Mesenteric fat pad (tissue), 1 donor: Measurements from ENCODE around the gene SH2D3C. TPM values are rescaled to one million over a fixed set of nuclear protein-coding genes. Genes with fewer than 3 reads are reported as not detected.
A peak's percentile ranks its signal among the peaks of the same experiment; 100 is the strongest.

ENCODE experiments used
- DNase-seq: peaks from one replicate; pipeline ENCODE4 v3.0.0-alpha.2; 2020; ENCODE audit warnings: low spot score
- total RNA-seq: library from RNA; stranded (reverse); fragmentation: NEBNext Ultra II Directional; extraction: Animal tissue kit (Norgen Biotek cat#: 25700); gene quantifications from one replicate; pipeline ENCODE4 v1.2.1, GENCODE V29; 2021
- donor health status: DM: yes; HTN: yes; CAD: no.

SH2D3C gene
- total RNA-seq, 1 donor from 2014 or later, result 28.1 TPM

DNA sequence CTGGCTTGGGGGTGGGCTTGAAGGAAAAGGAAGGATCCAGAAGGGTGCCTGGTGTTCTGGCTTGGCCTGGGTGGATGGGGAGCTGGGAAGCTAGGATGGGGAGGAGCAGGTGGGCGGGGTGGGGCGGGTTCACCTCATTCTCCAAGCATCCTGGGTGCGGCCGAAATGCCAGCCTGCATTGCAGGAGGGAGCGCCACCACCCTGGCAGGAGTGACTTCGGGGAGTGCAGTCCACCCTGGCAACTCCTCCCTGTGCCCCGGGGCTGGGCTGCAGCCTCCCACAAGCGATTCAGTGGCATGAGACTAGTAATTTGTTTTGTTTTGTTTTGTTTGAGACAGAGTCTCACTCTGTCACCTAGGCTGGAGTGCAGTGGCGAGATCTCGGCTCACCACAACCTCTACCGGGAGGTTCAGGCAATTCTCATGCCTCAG, 57.1 kb downstream of the SH2D3C start:
- no peak for DNase-seq

DNA sequence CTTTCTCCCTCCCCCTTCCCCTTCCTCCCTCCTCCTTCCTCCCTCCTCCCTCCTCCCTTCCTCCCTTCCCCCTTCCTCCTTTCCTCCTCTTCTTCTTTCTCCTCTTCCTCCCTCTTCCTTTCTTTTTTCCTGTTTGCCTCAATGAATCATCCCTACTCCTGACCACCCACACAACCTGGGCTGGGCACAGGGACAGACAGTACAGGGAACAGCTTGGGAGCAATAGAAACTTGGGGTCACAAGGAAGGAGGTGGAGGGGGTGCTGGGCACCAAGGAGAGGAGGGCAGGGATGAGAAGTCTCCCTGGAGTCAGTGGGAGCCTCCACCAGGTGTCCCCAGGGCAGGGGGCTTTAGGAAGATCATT, 57.6 kb downstream of the SH2D3C start:
- DNase-seq, result no peak

DNA sequence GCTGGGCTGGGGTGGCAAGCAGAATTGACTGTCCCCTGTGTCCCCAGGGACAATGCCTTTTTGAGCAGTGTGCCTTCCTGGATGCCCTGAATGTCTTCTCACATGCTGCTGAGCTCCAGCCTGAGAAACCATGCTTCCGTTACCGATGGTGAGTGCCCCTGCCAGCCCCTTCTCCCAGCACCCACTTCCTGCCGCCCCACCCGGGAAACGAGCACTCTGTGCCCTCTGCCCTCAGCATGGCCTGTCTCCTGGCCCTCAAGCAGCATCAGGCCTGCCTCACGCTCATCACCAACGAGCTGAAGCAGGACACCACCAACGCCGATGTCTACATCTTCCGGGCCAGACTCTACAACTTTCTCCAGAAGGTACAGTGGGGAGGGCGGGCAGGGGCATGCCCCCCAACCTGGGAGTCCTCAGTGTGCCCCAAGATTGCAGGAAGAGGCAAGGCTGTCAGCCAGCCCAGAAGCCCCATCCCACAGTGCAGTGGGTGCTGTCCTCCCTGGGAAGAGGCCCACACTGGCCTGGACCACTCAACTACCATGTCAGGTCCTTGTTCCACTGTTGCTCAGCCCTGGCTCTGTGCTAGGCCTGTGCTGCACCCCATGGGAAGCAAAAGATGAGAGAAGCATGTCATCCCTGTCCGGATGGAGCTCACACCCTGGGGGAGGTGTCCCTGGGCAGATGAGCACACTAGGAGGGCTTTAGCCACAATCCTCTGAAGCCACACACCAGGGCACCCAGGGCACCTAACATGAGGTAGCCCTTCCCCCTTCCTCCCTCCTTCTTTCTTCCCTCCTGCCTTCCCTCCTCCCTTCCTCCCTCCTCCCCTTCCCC, 58.2 kb downstream of the SH2D3C start:
- DNase-seq, result no peak

DNA sequence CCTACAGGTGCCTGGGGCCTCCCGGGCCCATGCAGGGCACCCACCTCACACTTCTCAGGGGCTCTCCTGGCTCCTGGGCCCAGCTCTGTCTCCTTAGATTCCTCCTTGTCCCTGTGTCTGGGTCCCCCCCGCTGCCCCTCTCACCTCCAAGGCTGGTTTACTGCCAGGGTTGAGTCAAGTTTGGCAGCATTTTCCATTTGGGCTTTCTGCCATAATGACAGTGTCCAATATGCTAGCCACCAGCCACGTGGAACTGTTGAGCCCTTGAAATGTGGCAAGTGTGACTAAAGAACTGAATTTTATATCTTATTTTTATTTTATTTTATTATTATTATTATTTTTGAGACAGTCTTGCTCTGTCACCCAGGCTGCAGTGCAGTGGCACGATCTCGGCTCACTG, 60.7 kb downstream of the SH2D3C start:
- no peak for DNase-seq

DNA sequence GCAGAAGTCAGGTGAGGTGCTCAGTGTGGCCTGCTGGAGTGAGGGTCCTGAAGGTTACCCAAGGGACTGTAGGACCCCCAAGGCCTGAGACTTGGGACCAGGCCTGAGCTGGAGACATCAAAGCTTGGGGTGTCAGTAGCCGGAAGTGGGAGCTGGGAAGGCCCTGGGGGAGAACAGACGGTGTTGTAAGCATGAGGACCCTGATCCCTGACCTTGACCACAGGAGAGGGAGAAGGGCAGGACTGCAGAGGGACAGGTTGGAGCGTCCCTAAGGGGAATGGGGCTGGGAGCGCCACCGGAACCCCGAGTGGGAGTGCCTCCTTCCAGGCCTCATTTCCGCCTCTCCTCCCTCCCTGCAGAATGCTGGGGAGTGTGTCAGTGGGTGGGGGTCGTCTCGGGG, 62.1 kb downstream of the SH2D3C start:
- DNase-seq, result no peak

DNA sequence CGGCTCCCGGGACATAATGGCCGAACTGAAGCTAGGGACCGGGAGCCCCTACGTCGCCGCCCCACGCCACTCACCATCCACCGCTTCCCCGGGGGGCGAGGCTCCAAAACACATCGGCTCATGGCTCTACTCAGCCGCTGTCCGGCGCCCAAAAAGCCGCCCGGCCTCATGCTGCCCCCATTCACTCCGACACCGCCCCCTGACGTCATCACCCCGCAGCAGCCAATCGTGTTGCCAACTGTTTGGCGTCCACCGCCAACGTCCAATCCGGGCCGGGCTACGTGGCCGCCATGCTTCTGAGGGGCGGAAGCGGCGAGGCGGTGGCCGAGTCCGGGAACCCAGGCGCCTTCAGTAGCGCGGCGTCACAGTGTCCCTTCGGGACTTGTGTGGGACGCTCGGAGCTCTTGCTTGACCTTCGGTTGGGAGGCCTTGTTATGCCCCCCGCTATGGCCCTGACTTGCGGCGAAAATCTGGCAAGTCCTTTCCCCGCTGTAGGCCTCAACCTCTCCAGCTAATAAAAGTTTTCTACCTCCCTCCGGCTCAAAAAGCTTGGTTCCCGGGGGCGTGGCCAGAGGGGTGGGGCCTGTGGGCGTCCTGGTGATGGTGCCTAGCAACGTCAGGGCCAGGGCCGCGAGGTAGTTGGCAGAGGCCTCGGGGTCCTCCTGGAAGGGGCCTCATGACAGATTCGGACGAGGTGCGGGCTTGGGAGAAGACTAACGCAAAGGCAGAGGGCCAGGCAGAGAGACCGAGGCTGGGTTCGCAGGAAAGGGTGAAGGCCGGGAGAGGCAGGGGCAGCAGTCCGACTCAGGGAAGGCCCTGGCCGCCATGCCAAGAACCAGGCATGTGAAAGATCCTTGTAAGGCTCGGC, 62.8 kb downstream of the SH2D3C start, which contains the start of the genes PTRH1 and TTC16:
Gene PTRH1 (minus strand): TSS at position 194 of the 868 bp plus-strand sequence. CDS start 24 bp downstream, at position 170.
Gene TTC16 (plus strand): TSS at position 610 of the 868 bp plus-strand sequence. CDS start 67 bp downstream, at position 677.
- DNase-seq, result peak; percentile 100

DNA sequence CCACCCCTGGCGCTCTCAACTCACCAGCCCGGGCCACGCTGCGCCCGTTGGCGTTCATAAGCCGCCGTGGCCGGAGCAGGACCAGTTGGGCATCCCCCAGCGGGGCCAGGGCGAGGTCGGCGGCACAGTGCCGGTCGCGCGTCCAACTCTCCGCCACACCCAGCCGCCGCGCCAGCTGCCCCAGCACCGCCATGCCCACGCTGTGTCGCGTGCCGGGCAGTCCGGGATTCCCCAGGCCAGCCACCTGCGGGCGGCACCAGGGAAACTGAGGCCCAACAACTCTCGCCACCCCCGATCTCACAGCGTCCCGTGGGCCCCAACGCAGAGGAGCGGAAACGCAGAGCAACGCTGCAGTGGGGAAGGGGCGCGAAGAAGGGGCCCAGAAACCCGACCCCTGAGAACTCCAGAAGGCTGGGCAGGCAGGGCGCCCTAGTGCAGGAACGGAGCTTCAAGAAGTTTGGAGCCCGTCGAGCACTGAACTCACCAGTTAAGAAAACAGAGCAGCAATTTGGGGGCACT, 63.5 kb downstream of the SH2D3C start:
- no peak for DNase-seq

DNA sequence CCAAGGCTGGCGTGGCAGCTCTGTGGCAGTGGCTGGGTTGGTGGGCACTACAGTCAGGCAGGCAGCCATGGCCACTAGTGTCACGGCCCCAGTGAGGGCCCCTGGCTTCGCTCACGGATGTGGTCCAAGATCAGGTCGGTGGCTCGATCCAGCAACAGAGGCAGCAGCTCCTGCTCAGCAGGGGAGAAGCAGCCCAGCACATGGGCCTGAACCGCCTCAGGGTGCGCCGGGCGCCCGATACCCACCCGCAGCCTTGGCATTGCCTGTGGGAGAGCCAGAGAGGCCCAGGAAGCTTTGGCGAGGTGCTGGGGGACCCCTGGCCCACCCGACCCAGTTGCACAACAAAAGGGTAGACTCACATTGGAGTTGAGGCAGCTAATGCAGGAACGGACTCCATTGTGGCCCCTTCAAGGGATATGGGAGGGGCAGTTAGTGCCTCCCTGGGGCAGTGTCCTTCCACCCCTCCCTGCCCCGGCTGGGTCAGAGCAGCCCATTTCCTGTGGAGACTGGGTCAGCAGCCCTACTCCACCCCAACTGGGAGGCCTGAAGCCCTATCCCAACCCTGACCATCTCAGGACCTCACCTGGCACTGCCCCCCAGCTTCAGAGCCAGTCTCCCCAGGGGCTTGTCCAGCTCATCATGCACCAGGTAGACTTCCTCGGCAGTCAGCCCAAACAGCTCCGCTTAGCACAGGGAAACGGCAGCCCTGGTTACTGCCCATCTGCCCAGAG, 64.3 kb downstream of the SH2D3C start:
- DNase-seq, result no peak

DNA sequence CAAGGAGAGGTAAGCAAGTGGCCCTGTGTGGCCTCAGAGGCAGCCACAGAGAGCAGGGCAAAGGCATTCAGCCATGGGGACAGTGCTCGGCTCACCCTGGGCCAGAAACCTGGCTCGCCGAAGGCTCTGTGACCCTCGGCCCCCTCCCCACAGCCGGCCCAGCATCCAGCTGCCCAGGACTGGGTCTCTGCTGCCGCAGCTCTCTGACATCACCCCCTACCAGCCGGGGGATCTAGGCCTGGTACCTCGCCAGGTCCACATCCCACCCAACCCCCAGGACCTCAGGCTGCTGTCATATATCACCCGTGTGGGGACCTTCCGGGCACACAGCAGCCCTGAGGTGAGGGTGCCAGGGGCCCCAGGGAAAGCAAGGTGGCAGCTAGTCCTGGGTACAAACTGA, 65.6 kb downstream of the SH2D3C start:
- no peak for DNase-seq

DNA sequence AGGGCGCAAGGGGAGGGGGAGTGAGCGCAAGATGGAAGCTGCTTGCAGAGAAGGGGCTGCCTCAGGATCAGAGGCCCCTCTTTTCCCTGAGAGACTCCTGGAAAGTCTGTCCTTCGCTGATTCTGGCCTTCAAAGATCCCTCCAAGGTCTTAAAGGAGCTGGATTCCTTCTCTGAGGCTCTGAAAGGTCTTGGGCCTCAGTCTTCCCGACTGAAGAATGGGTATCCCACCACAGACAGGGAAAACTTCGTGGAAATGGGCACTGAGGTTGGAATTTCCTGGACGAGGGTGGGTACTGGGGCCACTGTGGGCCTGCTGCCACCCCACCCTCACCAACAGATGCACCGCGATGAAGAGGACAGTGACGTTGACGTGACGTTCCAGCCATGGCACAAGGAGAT, 66.1 kb downstream of the SH2D3C start:
- DNase-seq, result no peak

DNA sequence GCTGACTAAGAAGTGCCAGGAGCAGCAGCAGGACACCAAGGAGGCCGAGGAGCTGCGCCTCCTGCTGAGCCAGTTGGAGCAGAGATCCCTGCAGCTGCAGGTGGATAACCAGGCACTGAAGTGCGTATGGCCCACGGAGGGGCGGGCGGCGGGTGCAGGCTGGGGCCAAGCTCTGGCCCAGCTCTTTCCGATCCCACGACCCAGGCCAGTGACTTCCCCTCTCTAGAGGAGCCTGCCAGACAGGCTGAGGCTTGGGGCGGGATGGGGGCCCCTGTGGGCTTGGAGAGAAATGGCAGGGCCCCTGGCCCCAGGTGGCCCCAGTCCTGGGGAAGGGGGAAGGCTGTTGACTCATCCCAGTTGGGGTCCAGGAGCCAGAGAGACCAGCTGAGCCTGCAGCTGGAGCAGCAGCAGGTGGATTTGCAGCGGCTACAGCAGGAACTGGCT, 66.6 kb downstream of the SH2D3C start:
- no peak for DNase-seq

DNA sequence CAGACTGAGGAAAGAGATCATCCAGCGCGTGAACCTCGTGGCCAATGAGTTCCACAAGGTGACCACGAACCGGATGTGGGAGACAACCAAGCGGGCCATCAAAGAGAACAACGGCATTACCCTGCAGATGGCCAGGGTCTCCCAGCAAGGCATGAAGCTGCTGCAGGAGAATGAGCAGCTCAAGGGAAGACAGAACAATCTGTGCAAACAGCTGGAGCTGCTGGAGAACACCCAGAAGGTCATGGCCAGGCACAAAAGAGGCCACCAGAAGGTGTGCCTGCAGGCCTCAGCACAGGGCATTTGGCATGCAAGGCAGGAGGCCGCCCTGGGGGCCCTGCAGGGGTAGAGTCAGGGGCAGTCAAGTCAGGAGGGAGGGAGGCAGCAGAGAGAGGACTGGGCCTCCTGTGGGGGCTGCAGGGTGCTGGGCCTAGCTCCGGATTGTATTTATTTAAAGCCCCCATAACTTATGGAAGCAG, 67.2 kb downstream of the SH2D3C start:
- no peak for DNase-seq

DNA sequence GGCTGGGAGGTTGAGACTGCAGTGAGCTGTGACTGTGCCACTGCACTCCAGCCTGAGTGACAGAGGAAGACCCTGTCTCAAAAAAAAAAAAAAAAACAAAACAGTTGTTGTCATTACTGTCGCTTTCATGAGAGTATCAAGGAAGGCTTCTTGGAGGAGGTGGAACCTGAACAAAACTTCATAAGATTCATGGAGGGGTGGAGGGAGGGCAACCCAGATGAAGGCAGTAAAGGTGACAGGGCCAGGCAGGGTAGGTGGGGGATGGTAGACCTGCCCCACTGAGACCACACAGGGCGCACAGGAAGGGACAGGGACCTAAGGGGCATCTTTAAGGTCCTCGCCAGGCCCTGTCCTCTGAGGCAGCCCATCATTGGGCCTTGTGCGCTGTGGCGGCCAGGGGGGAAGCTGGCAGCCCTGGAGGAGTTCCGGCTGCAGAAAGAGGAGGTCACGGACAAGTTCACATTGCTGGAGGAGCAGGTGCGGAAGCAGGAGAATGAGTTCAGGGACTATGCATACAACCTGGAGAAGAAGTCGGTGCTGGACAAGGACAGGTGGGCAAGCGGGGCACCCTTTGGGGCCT, 68.2 kb downstream of the SH2D3C start:
- no peak for DNase-seq

DNA sequence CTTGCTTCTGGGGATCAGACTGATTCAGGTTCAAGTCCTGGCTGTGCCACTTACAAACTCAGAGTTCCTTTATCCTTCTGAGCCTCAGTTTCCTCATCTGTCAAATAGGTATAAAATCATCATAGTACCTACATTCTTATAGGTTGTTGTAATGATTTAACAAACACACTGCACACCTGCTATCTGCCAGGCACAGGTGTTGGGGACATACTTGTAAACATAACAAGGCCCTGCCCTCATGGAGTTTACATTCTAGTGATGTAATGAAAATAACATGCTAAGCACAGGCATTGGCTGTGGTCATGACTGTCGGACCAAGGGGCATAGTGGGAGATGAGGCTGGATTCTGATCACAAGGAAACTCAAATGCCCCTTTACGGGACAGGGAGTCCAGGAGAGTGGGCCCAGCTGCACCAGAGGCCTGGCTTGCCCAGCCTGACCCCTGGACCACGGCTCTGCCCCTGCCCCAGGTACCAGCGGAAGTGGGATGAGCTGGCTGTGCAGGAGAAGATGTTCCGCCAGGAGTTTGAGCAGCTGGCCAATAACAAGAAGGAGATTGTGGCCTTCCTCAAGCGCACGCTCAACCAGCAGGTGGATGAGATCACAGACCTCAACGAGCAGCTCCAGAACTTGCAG, 69.4 kb downstream of the SH2D3C start:
- DNase-seq, result no peak

DNA sequence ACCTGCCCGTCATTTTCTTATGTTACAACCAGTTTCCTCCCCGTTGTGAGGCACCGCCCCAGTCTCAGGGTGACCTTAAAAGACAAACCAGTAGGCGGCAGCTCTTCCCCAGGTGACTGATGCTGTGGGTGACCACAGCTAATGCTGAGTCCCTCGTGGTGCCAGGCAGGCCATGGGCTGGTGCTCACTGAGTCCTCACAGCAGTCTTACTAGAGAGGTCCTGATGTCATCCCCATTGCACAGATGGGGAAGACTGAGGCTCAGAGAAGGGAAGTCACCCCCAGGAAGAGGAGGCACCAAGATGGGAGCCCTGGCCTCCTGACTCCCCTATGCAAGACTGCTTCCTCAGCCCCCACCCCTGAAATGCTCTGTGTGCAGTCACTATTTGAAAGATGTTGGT, 70.7 kb downstream of the SH2D3C start:
- no peak for DNase-seq

DNA sequence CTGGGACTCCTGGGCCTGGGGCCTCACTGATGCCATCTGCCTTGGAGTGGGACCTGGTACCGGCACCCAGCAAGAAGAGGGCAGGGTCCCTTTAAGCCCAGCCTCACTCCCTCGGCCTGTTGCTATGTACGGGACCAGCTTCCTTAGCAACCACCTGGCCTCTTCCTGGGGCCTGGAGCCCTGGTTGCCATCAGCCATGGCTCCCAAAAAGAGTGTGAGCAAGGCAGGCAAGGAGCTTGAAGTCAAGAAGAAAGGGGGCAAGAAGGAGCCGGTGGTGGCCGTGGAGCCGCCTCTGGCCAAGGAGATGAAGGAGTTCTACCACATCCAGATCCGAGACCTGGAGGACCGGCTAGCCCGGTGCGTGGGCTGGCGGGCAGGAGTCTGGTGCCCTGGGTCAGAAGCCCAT, 71.6 kb downstream of the SH2D3C start, which contains the start of gene CFAP157:
Gene CFAP157 (plus strand): TSS at position 153 of the 406 bp plus-strand sequence. CDS start 44 bp downstream, at position 197.
- DNase-seq, result no peak

DNA sequence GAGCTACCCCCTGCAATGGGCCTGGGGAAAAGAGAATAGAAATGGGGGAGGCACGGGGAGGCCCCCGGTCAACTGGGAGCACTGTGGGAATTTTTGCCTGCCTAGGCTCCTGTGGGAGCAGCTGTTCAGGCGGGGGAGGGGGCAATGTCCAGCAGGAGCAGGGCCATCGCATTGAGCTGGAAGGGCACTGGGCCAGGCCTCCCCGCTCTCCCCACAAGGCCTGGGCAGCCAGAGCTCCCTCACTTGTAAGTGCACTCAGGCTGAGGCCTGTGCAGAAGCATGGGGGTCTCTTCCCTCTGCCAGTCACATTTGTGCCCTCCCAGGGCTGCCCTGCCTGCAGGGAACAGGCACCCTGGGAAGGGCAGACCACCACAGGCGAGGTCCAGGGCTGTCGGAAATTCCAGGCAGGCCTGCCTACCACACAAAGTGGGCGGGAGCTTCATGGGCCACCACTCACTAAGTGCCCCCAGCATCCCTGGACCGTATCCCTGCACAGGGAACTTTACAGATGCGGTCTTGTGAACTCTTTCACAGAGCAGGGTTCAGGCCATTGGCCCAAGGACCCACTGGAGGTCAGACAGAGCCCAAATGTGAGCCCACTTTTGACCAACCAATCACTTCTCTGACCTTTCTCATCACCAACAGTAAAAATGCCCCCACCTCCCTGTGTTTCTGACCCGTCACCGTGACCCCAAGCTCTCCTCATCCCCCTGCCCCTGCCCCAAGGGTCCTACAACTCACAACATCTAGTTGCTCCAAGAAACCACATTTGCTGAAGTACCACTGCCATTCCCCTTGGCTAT, 72.7 kb downstream of the SH2D3C start:
- no peak for DNase-seq

DNA sequence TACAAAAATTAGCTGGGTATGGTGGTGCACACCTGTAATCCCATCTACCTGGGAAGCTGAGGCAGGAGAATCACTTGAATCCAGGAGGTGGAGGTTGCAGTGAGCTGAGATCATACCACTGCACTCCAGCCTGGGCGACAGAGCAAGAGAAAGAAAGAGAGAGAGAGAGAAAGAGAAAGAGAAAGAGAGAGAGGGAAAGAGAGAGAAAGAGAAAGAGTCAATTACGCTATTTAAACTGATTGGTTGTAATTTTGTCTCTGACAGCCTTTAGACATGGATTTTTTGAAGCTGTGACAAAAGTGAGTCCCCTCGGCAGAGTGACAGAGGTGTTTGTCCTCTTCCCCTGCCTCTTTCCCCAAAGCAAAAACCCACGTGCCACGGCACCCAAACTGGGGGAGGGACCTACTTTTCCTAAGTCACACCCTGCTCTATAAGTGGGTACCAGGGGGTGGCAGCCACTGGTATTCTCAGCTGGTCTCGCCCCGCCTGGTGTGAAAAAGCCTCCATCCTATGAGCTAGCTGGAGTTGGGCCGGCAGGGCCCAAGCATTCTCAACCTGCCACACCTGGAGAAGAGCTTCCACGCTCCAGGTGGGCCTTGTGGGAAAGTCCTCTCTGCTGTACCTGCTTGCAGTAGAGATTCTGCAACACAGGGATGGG, 75.0 kb downstream of the SH2D3C start:
- DNase-seq, result no peak
